ENCODE measurements around the gene MGAM2.

DNA sequence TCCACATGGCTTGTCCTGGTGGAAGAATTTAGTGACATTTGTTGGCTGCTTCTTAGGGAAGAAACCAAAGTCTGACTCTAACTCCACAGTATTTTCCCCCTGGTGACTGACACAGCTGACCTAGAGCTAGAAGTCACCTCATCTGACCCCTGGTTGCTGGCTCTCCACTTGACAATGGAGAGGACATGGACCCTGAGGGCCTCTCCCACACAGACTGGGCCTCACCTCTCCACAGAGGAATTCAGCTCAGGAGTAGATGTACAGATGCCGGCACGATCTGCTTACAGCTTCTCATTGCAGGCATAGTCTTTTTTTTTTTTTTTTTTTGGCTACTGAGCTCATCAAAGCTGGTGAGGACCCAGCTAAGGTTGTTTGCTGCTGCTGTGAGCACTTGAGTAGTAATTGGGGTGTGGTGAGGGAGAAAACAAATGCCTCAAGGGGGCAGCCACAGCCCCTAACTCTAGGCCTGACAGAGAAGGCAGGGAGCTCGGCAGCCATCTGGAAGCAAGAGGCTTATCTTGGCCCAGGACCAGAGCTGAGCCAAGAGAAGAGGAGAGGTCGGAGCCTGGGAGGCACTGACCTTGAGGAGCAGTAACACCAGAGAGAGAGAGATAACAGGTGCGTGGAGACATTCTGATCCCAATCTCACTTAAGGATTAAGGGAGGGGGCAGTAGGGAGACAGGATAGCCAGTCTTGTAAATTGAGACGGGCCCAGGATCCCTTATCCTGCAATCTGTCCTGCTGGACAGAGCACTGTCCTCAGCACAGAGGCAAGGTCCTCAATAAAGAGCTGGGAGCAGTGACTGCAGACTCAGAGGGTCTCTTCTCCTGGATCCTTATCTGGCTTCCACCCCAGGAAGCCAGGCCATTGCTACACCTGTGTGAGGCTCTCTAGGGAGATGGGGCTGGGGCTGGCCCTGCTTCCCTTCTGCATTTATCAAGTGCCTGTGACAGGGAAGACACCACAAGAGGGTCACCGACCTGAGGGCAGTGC is 136.9 kb downstream of the MGAM2 start:
- TF ChIP-seq, protein P1, sequence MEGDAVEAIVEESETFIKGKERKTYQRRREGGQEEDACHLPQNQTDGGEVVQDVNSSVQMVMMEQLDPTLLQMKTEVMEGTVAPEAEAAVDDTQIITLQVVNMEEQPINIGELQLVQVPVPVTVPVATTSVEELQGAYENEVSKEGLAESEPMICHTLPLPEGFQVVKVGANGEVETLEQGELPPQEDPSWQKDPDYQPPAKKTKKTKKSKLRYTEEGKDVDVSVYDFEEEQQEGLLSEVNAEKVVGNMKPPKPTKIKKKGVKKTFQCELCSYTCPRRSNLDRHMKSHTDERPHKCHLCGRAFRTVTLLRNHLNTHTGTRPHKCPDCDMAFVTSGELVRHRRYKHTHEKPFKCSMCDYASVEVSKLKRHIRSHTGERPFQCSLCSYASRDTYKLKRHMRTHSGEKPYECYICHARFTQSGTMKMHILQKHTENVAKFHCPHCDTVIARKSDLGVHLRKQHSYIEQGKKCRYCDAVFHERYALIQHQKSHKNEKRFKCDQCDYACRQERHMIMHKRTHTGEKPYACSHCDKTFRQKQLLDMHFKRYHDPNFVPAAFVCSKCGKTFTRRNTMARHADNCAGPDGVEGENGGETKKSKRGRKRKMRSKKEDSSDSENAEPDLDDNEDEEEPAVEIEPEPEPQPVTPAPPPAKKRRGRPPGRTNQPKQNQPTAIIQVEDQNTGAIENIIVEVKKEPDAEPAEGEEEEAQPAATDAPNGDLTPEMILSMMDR (IDR thresholded peaks at IDR 0.05): no peak
- no peak for TF ChIP-seq POLR2A (IDR thresholded peaks at IDR 0.05)
